ENCODE data around the gene EZR.

The EZR gene

DNA sequence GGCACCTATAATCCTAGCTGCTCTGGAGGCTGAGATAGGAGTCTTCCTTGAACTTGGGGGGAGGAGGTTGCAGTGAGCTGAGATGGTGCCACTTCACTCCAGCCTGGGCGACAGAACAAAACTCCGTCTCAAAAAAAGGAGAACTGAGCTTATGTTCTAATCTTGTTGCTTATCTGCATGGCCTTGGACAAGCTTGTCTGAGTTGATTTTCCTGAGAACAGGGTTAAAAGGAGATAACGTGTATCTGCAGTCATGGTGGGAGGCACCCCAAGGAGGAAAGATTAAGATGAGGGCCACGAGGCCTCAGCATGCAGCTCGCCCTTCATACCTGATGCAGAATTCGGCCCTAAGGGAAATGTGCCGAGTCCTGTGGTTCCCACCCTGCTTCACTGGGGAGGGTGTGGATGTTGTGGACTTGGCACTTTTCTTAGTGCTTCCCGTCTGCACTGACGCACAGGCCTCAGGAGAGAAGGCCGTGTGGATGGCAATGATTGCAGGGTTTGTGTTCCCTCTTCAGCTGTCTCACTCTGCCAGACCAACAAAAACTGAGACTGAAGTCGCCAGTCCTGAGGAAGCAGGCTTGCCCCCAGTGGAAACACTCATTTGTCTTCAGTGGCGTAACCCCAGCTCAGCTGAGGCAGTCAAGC lies 56.3 kb downstream of the EZR start:
- DNase-seq (ENCODE audit: low read depth in 2 of 2): no peak

DNA sequence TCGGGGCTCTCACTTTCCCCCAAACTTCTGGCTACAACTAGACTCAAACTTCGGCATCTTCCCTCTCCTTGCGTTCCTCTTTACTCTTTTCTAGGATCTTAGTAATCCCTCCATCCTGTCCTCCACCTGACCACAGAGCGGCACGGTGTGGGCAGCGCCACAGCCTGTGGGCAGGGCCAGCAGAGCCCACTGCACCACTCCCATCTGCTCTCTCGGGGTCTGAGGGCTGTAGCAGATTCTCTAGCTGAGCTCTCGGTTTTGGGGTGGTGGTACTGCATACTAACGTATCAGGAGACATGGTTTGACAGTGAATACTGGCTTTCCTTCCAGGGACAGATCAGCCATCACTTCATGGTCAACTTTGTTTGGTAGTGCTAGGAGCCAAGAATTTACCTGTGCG lies 57.4 kb downstream of the EZR start:
- DNase-seq (ENCODE audit: low read depth in 2 of 2): no peak

DNA sequence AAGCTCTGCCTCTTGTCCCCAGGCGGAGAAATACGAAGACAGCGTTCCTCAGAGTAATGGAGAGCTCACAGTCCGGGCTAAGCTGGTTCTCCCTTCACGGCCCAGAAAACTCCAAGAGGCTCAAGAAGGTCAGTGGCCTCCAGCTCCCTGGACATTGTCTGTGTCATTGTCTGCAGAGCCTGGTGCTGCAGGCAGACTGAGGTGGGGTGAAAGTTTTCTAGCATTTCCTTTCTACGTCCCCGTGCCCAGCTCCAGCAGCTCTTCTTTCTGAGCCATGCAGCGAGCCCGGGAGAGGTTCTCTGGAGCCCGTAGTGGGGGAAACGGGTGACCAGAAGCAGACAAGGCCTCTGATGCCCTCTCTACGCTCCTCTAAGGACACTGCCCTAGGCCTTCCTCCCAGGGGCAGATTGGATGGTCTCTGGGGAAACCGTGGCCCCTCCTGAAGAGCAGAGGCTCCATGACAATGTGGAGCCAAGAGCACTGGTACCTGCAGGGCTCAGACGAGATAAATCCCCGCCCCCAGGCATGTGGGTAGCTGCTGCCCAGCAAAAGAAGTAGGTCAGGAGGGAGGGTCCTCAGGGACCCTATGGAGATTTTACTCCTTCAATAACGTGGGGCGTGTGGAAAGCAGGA lies 58.4 kb downstream of the EZR start:
- no peak for DNase-seq (ENCODE audit: low read depth in 2 of 2)

DNA sequence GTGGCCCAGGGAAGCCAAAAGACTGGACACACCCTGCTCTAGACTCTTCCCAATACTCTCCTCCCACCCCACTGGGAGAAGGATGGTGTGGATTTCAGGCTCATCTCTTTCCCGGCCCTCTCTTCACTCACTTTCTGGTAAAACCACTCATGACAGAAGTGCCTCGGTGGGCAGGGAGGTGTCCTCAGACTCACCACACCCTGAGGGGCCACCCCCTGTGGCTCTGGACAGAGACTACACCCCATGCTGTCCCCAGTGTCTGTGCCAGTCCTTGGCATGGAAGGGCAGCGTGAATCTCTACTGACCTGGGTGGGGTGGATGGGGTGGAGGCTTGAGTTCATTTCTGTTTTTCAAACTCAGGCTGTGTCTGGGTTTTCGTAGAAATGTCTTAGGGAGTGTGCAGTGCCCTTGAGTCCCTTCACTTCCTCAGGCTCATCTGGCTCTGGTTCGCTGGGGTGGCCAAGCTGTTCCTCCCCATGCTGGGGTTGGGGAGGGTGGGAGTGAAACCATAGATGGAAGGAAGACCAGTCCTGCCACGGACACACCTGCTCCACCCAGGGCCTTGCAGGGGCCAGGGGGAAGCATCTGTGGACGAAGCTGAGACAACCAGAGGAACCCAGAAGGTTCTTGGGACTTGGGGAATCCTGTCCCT lies 59.1 kb downstream of the EZR start:
- no peak for DNase-seq (ENCODE audit: low read depth in 2 of 2)

DNA sequence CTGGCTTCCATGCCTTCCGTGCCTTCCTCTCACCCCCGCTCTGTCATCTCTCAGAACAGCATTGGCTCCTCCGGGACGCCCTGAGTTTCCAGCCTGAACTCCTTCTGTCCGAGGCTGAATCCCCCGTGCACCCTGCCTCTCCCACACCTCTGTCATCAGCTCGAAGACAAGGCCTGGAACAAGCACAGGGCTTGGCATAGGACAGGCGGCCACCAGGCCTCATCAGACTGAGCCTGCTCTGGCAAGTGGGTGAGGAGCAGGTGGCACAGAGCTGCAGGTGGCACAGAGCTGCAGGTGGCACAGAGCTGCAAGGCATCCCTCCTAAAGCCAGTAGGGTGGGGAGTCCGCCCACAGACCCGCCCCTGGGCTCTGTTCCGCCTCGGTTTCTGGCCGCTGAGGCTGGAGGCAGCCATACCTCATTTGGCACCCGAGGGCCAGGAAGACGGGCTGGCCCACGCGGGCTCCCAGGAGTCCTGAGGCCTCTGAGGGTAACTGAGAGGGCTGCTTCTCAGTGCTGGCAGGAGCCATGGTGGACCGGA lies 60.2 kb downstream of the EZR start:
- no peak for DNase-seq (ENCODE audit: low read depth in 2 of 2)

DNA sequence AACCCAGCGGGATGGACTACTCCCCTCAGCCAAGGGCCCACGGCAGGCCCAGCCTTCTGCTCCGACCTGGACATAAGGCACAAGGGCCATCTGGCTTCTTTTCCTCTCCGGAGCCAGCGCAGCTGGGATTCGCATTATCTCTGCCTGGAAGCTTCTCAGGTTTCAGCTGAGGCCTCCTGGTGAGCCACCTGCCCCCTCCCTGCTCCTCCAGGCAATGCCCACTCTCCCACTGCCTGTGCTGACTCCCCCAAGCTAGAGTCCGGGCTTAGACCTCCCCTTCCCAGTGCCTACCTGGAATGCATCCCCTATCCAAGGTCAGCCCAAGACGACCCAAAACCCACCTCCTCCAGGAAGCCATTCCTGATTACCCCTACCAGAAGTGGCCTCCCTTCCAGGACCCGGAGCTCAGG lies 60.7 kb downstream of the EZR start:
- DNase-seq (ENCODE audit: low read depth in 2 of 2): no peak

DNA sequence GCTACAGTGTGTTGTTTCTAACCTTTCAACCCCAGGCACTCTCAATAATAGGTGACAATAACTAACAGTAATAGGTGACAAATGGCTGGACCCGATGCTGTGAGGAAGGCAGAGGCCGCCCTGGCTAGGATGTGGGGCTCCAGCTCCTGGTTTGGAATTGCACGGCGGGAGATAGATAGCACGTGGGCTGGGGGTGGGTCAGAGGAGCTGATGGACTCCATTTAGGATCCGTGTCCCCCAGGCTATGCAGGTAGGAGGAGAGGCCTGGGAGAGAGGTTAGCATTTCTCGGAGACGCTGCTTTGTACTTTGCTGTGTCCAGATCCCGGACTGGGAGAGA lies 61.4 kb downstream of the EZR start:
- no peak for DNase-seq (ENCODE audit: low read depth in 2 of 2)

DNA sequence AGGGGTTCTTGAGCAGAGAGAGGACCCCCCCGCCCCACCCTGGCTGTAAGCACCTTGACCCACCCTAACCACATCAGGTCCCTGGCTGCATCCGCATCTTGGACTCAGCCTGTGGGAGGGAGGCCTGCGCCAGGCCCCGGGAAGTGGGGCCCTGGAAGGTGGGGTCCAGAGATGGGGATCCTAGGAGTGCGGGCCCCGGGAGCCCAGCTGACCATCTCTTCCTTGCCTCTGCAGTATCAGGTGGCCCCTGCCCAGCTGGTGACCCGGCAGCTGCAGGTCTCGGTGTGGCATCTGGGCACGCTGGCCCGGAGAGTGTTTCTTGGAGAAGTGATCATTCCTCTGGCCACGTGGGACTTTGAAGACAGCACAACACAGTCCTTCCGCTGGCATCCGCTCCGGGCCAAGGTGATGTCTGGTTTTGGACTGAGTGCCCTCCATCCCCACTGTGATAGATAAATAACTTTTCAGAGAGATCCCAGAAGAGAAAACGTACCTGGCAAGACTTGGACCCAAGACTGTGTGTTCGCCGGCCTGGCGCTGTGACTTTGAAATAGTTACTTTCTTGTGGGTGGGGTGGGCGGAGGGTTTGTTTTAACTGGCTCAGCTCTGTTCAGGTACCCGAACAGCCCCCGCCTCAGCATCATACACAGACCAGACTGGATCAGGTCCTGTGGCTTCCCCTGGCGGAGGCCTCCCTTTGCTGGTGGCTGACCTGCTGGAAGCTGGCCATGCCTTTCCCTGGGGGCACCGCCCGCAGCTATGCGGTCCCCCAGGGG lies 62.0 kb downstream of the EZR start:
- DNase-seq (ENCODE audit: low read depth in 2 of 2): no peak

DNA sequence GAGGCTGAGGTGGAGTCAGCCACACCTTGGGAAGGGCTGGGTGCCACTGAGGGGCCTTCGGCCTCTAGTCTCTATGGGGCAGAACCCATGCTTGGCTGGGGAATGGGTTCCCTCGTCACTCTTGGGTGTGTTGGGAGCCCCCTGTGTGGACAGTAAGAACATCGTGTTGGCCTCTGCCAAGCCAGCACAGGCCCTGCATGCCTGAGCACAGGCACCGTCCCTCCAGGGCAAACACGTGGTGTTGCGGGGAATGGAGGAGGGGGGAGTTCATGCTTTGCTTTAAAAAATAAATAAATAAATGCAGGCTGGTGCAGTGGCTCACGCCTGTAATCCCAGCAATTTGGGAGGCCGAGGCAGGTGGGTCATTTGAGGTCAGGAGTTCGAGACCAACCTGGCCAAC lies 63.0 kb downstream of the EZR start:
- DNase-seq (ENCODE audit: low read depth in 2 of 2): no peak

DNA sequence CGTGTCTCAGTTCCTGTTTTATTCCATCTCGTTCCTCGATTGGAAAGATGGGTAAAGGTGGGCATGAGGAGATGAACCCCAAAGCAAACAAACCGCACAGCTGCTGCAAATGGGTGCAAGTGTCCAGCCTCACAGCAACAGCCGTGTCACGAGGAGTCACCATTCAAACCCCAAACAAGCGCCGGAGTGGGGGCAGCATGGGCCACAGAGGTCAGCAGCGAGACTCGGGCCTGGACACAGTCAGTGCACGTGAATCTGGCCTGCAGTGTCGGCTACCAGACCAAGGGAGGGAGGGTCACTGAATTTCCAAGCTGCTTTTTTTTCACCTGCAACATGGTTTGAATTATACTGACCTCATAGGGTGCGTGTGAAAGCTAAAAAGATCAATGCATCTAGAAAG lies 63.5 kb downstream of the EZR start:
- no peak for DNase-seq (ENCODE audit: low read depth in 2 of 2)

DNA sequence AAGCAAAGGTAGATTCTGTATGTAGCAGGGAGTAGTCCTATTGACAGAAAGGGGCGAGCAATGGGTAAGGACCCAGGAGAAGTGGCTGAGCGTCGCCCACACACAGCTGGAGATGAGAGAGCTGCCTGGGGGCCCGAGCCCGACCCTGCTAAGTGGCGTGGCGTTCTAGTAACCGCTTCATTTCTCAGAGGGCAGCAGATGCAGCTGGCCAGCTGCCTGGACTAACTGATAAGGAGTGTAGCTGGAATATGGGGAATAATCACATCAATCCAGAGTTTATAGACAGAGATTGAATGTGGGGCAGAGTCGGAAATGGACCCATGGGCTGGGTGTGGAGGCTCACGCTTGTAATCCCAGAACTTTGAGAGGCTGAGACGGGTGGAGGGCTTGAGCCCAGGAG lies 64.4 kb downstream of the EZR start:
- DNase-seq (ENCODE audit: low read depth in 2 of 2): no peak

DNA sequence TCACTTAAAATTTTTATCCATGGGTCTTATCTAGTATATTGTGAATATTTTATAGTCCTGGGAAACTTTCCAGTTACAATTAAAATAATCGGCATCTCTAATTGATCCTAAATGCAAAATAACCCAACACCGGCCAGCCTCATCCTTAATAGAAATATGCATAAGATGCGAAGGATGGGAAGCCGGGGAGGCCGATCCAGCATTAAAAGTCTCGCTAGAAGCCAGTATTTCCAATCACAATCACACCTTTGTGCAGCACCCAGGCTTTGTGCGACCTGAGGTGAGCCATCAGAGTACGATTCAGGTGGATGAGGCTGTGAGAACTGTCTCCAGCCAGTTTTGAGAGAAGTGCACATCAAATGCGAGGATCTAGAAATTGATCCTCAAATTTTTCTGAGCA lies 65.4 kb downstream of the EZR start:
- DNase-seq (ENCODE audit: low read depth in 2 of 2): no peak

DNA sequence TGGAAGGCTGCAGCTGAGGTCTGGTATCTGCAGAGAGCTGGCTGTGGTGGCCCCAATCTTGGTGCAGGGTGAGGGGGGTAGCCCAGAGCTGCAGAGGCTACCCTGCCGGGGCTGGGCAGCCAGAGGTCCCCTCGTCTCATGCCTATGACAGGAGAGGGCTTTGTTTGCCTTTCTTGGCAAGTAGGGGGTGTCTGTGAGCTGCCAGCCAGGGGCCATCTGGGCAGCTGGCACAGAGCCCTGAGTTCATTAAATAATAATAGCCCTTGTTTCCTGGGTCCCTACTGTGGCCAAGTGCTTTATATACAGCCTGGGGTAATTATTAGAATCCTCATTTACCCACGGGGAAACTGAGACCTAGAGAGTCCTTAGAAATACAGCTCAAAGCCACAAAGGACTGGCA lies 66.6 kb downstream of the EZR start:
- no peak for DNase-seq (ENCODE audit: low read depth in 2 of 2)

DNA sequence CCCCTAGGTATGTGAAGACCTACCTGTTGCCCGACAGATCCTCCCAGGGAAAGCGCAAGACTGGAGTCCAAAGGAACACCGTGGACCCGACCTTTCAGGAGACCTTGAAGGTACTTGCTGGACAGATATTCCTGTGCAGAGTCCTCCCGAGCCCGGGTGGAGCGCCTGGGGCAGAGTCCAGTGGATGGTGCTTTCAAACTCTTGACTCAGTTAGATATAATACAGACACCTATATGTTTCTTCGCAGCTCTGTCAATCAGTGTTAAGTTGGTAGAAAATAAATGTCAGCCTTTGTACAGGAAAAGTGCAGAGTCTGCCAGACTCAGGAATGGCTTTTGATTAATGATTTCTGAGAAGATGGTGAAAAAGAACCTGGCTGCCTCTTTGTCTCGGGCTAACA lies 67.2 kb downstream of the EZR start:
- DNase-seq (ENCODE audit: low read depth in 2 of 2): no peak

DNA sequence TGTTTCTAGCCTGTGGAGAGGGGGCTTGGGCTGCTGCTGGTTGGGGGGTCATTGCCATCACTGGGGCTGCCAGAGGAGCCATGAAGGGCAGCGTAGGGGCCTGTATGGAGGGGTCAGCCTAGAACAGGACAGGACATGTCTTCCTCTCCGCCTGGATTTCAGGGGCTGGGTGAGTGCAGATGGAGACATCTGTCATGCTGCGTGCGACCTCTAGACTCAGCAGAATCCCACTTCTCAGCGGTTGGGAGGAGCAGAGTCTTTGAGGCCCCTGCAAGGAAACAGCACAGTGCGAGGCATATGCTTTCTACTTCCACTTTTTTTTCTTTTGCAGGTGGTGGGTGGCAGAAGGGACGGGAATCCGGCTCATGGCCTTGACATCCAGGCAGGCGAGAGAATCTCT lies 67.9 kb downstream of the EZR start:
- DNase-seq (ENCODE audit: low read depth in 2 of 2): no peak

DNA sequence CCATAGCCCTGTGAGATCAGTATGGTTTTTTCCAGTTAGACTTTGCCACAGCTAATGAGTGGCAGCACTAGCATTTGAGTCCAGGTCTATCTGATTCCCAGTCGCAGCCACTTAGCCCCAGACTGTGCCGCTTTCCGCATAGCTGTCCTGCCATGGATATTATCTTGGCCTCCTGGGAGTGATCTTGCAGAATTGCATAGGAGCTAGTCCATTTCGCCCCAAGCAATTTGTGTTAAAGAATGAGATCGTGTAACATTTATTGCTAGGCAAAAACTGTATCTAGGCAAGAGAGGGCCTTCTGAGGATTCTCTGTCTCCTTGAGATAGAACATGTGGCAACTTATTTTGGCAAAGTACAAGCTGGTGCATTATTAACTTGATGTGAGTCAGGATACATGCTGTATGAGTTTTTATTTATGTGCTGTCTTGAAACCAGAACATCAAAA lies 74.2 kb downstream of the EZR start:
- DNase-seq (ENCODE audit: low read depth in 2 of 2): no peak

DNA sequence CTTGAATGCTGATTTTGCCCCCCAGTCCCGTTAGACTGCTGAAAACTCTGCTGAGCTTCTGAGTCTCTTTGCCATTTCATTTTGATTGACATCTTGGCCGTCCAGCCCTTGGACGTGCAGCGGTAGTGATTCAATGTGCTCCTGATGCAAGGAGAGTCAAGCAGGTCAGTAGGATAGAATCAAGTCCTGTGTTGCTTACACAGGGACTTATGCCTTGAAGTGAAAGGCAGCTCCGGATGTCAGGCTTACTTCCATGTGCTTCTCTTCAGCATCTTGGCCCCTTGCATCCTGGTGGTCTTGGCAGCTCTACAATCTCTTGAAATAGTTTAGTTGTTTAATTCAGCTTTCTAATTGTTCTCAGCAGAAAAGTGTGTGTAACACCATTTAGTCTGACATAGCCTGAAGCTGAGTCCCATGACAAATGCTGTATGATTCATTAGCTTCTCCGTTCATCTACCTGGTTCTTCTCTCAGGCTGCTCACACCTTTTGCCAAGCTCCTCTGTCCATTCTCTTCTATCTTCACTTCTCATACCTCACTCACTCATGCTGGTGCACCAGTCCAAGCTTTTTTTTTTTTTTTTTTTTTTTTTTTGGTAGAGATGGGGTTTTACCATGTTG lies 76.0 kb downstream of the EZR start:
- DNase-seq (ENCODE audit: low read depth in 2 of 2): no peak

DNA sequence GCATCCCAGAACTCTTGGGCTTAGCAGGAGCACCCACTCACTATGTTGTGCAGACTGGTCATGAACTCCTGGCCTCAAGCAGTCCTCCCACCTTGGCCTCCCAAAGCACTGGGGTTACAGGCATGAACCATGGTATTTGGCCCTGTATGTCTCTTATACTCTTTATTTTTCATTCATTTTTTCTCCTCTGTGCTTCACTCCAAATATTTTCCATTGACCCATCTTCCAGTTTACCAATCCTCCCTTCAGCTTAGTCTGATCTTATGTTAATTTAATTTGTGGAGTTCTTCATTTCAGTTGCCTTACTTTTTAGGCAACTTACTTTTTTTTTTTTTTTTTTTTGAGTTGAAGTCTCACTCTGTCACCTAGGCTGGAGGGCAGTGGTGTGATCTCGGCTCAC lies 79.5 kb downstream of the EZR start:
- DNase-seq (ENCODE audit: low read depth in 2 of 2): no peak

DNA sequence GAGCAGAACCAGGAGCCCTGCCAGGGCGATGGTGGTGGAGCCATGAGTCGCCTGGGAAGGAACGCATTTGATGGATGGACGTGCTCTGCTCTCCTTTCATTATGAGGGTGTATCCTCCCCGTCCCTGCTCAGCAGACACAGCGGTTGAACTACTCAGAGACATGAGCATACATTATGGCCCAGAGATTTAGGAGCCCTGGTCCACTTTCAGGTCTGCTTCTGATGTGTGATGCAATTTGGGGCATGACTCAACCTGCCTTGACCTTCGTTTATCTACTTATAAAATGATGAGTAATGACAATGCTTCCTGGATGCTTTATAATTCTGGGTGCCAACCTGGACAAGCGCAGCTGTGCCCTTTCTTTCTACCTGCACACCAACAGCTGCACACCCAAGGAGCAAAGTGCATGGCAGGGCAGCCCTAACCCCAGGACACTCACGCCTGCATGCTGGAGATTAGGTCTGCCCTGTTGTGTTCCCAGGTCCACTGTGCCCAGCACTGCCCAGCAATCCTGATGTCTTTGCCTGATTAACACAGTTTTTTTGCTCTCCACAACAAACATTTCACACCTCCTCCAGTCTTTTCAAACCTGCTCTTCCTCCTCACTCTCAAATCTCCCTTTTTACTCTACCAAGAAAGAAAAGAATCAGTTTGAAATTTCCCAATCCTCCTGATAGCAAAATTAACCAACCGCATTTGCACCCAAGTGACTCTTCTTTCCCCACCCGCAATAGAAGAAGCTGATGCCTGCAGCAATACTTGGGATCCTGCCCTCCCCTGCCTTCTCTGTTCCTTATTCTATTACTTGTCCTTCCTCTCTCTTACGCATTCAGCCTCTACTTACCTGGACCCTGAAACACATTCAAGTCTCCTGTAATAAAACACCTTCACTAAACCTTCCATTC lies 81.2 kb downstream of the EZR start:
- DNase-seq (ENCODE audit: low read depth in 2 of 2): no peak

DNA sequence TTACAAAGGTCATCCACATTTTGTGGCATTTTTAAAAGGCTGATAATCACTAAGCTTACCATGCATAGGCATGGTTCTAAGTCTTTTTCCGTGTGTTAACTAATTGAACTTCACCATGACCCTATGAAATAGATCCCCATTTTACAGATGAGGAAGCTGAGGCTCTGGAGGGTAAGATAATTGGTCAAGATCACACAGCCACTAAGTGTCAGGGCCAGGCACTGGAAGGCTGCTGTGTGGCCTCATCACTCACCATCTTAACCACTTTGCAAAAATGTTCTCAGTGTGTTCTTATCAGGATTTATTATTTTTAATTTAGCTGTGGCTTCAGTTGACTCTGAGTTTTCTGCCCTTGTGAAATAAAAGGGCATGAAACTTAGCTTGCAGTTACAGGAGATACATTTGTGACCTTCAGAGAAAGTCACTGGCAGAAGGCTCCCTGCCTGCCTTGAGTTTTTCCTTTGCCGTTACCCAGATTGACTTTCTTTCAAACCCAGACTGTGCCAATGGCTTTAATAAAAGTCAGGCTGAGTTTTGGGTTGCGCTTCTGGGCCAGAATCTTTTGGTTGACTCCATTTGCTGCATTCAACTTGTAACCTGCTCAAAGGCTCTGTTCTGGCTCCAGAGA lies 82.0 kb downstream of the EZR start:
- no peak for DNase-seq (ENCODE audit: low read depth in 2 of 2)

DNA sequence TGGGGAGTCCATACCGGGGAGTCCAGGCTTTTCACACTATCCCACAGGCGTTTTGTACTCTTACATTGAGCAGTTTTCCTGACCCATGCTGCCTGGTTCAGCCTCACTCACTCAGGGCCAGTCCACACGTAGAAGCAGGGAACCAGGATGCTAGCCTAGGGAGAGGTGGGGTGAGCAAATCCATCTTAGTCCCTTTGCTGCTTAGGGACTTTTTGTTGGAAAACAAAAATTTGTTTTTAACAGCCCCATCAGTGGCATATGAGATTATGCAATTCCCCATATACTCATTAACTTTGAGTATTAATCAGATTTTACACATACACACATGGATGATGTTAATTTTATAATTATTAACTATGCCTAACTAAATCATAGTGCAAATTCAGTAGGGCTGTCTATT lies 84.2 kb downstream of the EZR start:
- DNase-seq (ENCODE audit: low read depth in 2 of 2): no peak

Data from stimulated activated CD4-positive, alpha-beta T cell treated with anti-CD3 and anti-CD28 coated beads, Interleukin-4, amount 100 ng/mL, for 48 hours (primary cell).